ENCODE data around the gene POU6F2. TPM values are rescaled to one million over a fixed set of nuclear protein-coding genes. Genes with fewer than 3 reads are reported as not detected.

POU6F2 gene
- total and polyA plus RNA-seq, 5 experiments from 2014 or later = not detected

- peaks cover 2 to 11% (median 6%) of the 10 kb centered on the region in 5 donors for H3K27me3 Mint-ChIP-seq
- H3K36me3 Mint-ChIP-seq = no peaks in the 10 kb centered on the region
- ATAC-seq = no peak
- no peak for DNase-seq
- no peak overlapping the region for H3K27ac Mint-ChIP-seq
- POLR2A ChIA-PET = no interaction called here
- no peak overlapping the region for H3K4me3 Mint-ChIP-seq
- peaks cover 0 to 5% (median 0%) of the 10 kb centered on the region in 4 donors for H3K4me1 Mint-ChIP-seq
- H3K9me3 Mint-ChIP-seq = peaks cover 0 to 3% (median 0%) of the 10 kb centered on the region in 9 donors
These were observed 455.2 kb downstream of the POU6F2 start for GRCh38 chr7:39432807-39433416.

- ATAC-seq (no peak), DNase-seq (no peak)
- H3K36me3 Mint-ChIP-seq = no peaks in the 10 kb centered on the region
- H3K9me3 Mint-ChIP-seq = peaks cover 0 to 3% (median 0%) of the 10 kb centered on the region in 9 donors
- peaks cover 0 to 5% (median 0%) of the 10 kb centered on the region in 4 donors for H3K4me1 Mint-ChIP-seq
- no peak overlapping the region for H3K27ac Mint-ChIP-seq
- H3K4me3 Mint-ChIP-seq = no peak overlapping the region
- H3K27me3 Mint-ChIP-seq = peaks cover 2 to 12% (median 8%) of the 10 kb centered on the region in 5 donors
- POLR2A ChIA-PET = no interaction called here
These were observed 455.8 kb downstream of the POU6F2 start for GRCh38 chr7:39433550-39433949.

- Mint-ChIP-seq H3K27me3 (peaks cover 3 to 17% (median 10%) of the 10 kb centered on the region in 5 donors), H3K9me3 (peaks cover 0 to 7% (median 0%) of the 10 kb centered on the region in 9 donors), H3K36me3 (no peaks in the 10 kb centered on the region), H3K27ac (no peak overlapping the region), H3K4me3 (no peak overlapping the region), H3K4me1 (peaks cover 0 to 5% (median 0%) of the 10 kb centered on the region in 4 donors)
- POLR2A ChIA-PET = no interaction called here
- ATAC-seq (no peak), DNase-seq (no peak)
These were observed 456.3 kb downstream of the POU6F2 start for GRCh38 chr7:39434012-39434411.

- H3K36me3 Mint-ChIP-seq = no peaks in the 10 kb centered on the region
- H3K4me3 Mint-ChIP-seq = no peak overlapping the region
- DNase-seq (no peak), ATAC-seq (no peak)
- no peaks in the 10 kb centered on the region for H3K4me1 Mint-ChIP-seq
- peaks cover 13 to 23% (median 22%) of the 10 kb centered on the region in 5 donors for H3K27me3 Mint-ChIP-seq
- POLR2A ChIA-PET = no interaction called here
- no peak overlapping the region for H3K27ac Mint-ChIP-seq
- no peaks in the 10 kb centered on the region for H3K9me3 Mint-ChIP-seq
These were observed 468.8 kb downstream of the POU6F2 start for GRCh38 chr7:39446546-39446945.

GRCh38 chr7:39451901-39452300, 474.2 kb downstream of the POU6F2 start:
- ATAC-seq (no peak), DNase-seq (no peak)
- POLR2A ChIA-PET = interaction anchor here (0.7 kb wide), 1 partner anchor 40 kb away, joined by 4 read pairs; no protein-coding TSS in a partner anchor
- H3K4me1 Mint-ChIP-seq = peaks cover 0 to 1% (median 0%) of the 10 kb centered on the region in 4 donors
- H3K36me3 Mint-ChIP-seq = no peaks in the 10 kb centered on the region
- H3K4me3 Mint-ChIP-seq = no peak overlapping the region
- no peaks in the 10 kb centered on the region for H3K9me3 Mint-ChIP-seq
- H3K27ac Mint-ChIP-seq = no peak overlapping the region
- peaks cover 9 to 17% (median 13%) of the 10 kb centered on the region in 5 donors for H3K27me3 Mint-ChIP-seq

- peak; percentile 57 to 65 for ATAC-seq
- H3K9me3 Mint-ChIP-seq = no peaks in the 10 kb centered on the region
- no peaks in the 10 kb centered on the region for H3K36me3 Mint-ChIP-seq
- peaks cover 11 to 15% (median 12%) of the 10 kb centered on the region in 5 donors for H3K27me3 Mint-ChIP-seq
- POLR2A ChIA-PET = no interaction called here
- H3K27ac Mint-ChIP-seq = peak overlapping the region in 1 of 10 donors; percentile 41
- peak in 9 of 10 donors; percentile 15 to 69 (median 36) for DNase-seq
- peaks cover 0 to 1% (median 0%) of the 10 kb centered on the region in 4 donors for H3K4me1 Mint-ChIP-seq
- no peak overlapping the region for H3K4me3 Mint-ChIP-seq
These were observed 476.1 kb downstream of the POU6F2 start for GRCh38 chr7:39453743-39454355.

GRCh38 chr7:39458061-39458745, 480.5 kb downstream of the POU6F2 start:
- ATAC-seq = no peak
- no peak overlapping the region for H3K4me3 Mint-ChIP-seq
- no peak for DNase-seq
- H3K9me3 Mint-ChIP-seq = no peaks in the 10 kb centered on the region
- H3K4me1 Mint-ChIP-seq = peaks cover 0 to 1% (median 0%) of the 10 kb centered on the region in 4 donors
- H3K36me3 Mint-ChIP-seq = no peaks in the 10 kb centered on the region
- POLR2A ChIA-PET = no interaction called here
- no peak overlapping the region for H3K27ac Mint-ChIP-seq
- peaks cover 5 to 9% (median 7%) of the 10 kb centered on the region in 5 donors for H3K27me3 Mint-ChIP-seq

GRCh38 chr7:39459636-39460035, 481.9 kb downstream of the POU6F2 start:
- H3K4me1 Mint-ChIP-seq = peaks cover 0 to under 1% (median 0%) of the 10 kb centered on the region in 4 donors
- POLR2A ChIA-PET = no interaction called here
- ATAC-seq = no peak
- H3K27me3 Mint-ChIP-seq = peaks cover 4 to 11% (median 6%) of the 10 kb centered on the region in 5 donors
- no peaks in the 10 kb centered on the region for H3K36me3 Mint-ChIP-seq
- H3K9me3 Mint-ChIP-seq = no peaks in the 10 kb centered on the region
- no peak overlapping the region for H3K27ac Mint-ChIP-seq
- no peak for DNase-seq
- H3K4me3 Mint-ChIP-seq = no peak overlapping the region

GRCh38 chr7:39460486-39460885, 482.8 kb downstream of the POU6F2 start:
- H3K4me1 Mint-ChIP-seq = peaks cover 0 to 5% (median 4%) of the 10 kb centered on the region in 4 donors

GRCh38 chr7:39461263-39461820, 483.6 kb downstream of the POU6F2 start:
- Mint-ChIP-seq H3K4me1 (peaks cover 1 to 5% (median 4%) of the 10 kb centered on the region in 4 donors), H3K27me3 (peaks cover 6 to 15% (median 10%) of the 10 kb centered on the region in 5 donors), H3K4me3 (no peak overlapping the region), H3K36me3 (no peaks in the 10 kb centered on the region), H3K9me3 (no peaks in the 10 kb centered on the region), H3K27ac (no peak overlapping the region)
- POLR2A ChIA-PET = no interaction called here
- no peak for ATAC-seq
- no peak for DNase-seq

More at GRCh38 chr7:39460486-39460885, 482.8 kb downstream of the POU6F2 start:
- no peak overlapping the region for H3K4me3 Mint-ChIP-seq
- no peaks in the 10 kb centered on the region for H3K9me3 Mint-ChIP-seq
- H3K36me3 Mint-ChIP-seq = no peaks in the 10 kb centered on the region
- peaks cover 6 to 11% (median 8%) of the 10 kb centered on the region in 5 donors for H3K27me3 Mint-ChIP-seq
- ATAC-seq = no peak
- DNase-seq = no peak
- no peak overlapping the region for H3K27ac Mint-ChIP-seq
- POLR2A ChIA-PET = no interaction called here

- ATAC-seq (no peak), DNase-seq (no peak)
- Mint-ChIP-seq H3K27ac (no peak overlapping the region), H3K4me3 (no peak overlapping the region), H3K27me3 (peaks cover 8 to 15% (median 10%) of the 10 kb centered on the region in 5 donors), H3K4me1 (peaks cover 1 to 5% (median 4%) of the 10 kb centered on the region in 4 donors), H3K9me3 (no peaks in the 10 kb centered on the region), H3K36me3 (no peaks in the 10 kb centered on the region)
- POLR2A ChIA-PET = no interaction called here
These were observed 485.5 kb downstream of the POU6F2 start for GRCh38 chr7:39463252-39463651.

- ATAC-seq (no peak), DNase-seq (no peak)
- Mint-ChIP-seq H3K27ac (no peak overlapping the region), H3K9me3 (no peaks in the 10 kb centered on the region), H3K36me3 (no peaks in the 10 kb centered on the region), H3K4me3 (no peak overlapping the region), H3K4me1 (peaks cover 1 to 5% (median 4%) of the 10 kb centered on the region in 4 donors), H3K27me3 (peaks cover 11 to 15% (median 12%) of the 10 kb centered on the region in 5 donors)
- POLR2A ChIA-PET = no interaction called here
These were observed 486.8 kb downstream of the POU6F2 start for GRCh38 chr7:39464350-39465054.
